ENCODE data around the gene KRTAP12-1. TPM values are rescaled to one million over a fixed set of nuclear protein-coding genes. Genes with fewer than 3 reads are reported as not detected.

The KRTAP12-1 gene
- total and polyA plus RNA-seq, 2 donors (not counting 1 experiment from before 2014, with no cell fraction given) = not detected

DNA sequence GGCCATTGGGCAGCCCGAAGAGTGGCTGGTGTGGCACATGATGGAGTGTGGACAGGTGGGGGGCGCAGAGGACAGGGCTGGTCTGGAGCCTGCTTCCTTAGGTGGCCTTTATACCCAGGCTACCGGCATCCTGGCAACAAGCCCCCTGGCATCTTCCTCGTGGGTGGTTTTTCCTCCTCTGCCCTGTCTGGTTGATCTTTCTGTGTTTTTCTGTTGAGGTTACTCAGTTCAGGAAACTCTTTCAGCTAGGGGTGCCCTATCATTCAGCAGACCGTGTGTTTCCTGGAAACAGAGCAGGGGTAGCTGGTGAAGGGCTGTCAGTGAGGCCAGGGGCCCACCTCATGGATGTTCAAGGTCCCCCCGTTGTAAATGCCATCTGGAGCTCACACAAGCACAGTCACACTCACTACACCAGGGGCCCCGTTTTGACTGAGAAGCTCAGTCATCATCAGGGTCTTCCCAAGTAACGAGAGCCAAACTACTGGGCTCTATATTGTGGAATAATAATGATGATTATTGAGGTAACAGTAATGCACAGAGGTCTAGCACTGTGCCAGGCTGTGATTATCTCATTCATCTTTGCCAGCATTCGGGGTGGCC lies 27.3 kb downstream of the KRTAP12-1 start, which contains the start of gene KRTAP12-4:
Gene KRTAP12-4, minus strand, starts transcription at position 84 of the 600 bp plus-strand sequence. Its CDS starts 45 bp downstream, at position 39.
- Histone ChIP-seq H3K27ac (ENCODE audit: low read length in 2 of 2) (no peak within 1 kb of the TSS), H4K20me1 (ENCODE audit: control insufficient read depth, insufficient read depth, low read length, poor library complexity, severe bottlenecking) (no peaks in the 10 kb centered on the region), H3K9ac (ENCODE audit: low read length) (no peak within 1 kb of the TSS), H3K36me3 (replicated peaks in 1 of 2; ENCODE audit: control extremely low read depth in 1 of 2, control insufficient read depth in 1 of 2, extremely low read depth in 1 of 2, insufficient read depth in 2 of 2, low read length in 1 of 2) (no peaks in the 10 kb centered on the region), H3K4me2 (replicated peaks; ENCODE audit: low read depth, low read length, poor library complexity, severe bottlenecking) (no peak within 1 kb of the TSS), H3K9me3 (ENCODE audit: control extremely low read depth in 1 of 3, control insufficient read depth in 2 of 3, insufficient read depth in 1 of 3, low read length in 2 of 3) (peaks cover 3 to 32% (median 11%) of the 10 kb centered on the region in 3 donors), H3K4me1 (ENCODE audit: control insufficient read depth in 2 of 2, insufficient read depth in 2 of 2, low read length in 2 of 2) (peaks cover 0 to 3% of the 10 kb centered on the region in 2 donors), H3K4me3 (ENCODE audit: control extremely low read depth in 1 of 5, extremely low read depth in 1 of 5, insufficient read depth in 1 of 5, low read depth in 2 of 5, low read length in 4 of 5) (no peak within 1 kb of the TSS), H3K79me2 (ENCODE audit: control insufficient read depth, insufficient read depth, low read length) (no peaks in the 10 kb centered on the region), H2AFZ (ENCODE audit: insufficient read depth, low read depth, low read length, poor library complexity, severe bottlenecking) (no peak within 1 kb of the TSS), H3K27me3 (replicated peaks in 1 of 4; ENCODE audit: control extremely low read depth in 1 of 4, control insufficient read depth in 3 of 4, insufficient read depth in 4 of 4, low read length in 3 of 4) (peaks cover 0 to 16% (median 0%) of the 10 kb centered on the region in 4 experiments)
- Mint-ChIP-seq H3K4me1 (peaks cover 2% of the 10 kb centered on the region), H3K27ac (no peak within 1 kb of the TSS), H3K4me3 (no peak within 1 kb of the TSS), H3K9me3 (ENCODE audit: insufficient read depth) (peaks cover 12% of the 10 kb centered on the region), H3K27me3 (peaks cover 31% of the 10 kb centered on the region)
- intact Hi-C loops (cut with micrococcal nuclease) = no loop called here
- DNase-seq (no peak), ATAC-seq (ENCODE audit: low read depth) (no peak)
- TF ChIP-seq EZH2 (IDR thresholded peaks at IDR 0.05; ENCODE audit: borderline replicate concordance, insufficient read depth, low read depth, low read length, poor library complexity, severe bottlenecking) = no peak
- TF ChIP-seq, protein P1, sequence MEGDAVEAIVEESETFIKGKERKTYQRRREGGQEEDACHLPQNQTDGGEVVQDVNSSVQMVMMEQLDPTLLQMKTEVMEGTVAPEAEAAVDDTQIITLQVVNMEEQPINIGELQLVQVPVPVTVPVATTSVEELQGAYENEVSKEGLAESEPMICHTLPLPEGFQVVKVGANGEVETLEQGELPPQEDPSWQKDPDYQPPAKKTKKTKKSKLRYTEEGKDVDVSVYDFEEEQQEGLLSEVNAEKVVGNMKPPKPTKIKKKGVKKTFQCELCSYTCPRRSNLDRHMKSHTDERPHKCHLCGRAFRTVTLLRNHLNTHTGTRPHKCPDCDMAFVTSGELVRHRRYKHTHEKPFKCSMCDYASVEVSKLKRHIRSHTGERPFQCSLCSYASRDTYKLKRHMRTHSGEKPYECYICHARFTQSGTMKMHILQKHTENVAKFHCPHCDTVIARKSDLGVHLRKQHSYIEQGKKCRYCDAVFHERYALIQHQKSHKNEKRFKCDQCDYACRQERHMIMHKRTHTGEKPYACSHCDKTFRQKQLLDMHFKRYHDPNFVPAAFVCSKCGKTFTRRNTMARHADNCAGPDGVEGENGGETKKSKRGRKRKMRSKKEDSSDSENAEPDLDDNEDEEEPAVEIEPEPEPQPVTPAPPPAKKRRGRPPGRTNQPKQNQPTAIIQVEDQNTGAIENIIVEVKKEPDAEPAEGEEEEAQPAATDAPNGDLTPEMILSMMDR (IDR thresholded peaks at IDR 0.05) = no peak
- ChIA-PET POLR2A (no interaction called here), CTCF (no interaction called here)
- WGBS (ENCODE audit: insufficient coverage) = 68% methylated on average over 7 of the region's 9 CpGs
